Effector memory CD8-positive, alpha-beta T cell (primary cell): ENCODE measurements around the gene NDRG3.
"Not testable (repeated sequence)": the region's sequence is repeated elsewhere in the genome, so short reads cannot be mapped to it uniquely, and the experiment has no call there.

Experiments used
- ATAC-seq: fragments of 150-1000 bp; cut with Tn5 transposase; replicated peaks from 2 replicates; pipeline ENCODE4 v1.10.0; 2021; ENCODE audit warnings: mild to moderate bottlenecking, moderate library complexity
- DNase-seq, 3 experiments: peaks; one replicate each; pipeline ENCODE4 v3.0.0; 2021
- H3K27ac Mint-ChIP-seq, 2 donors: one replicate each; pipeline ENCODE4 v1.8.0; 2022; ENCODE audit warnings: mild to moderate bottlenecking in 2 of 2, mixed read lengths in 2 of 2, moderate library complexity in 2 of 2
- H3K27me3 Mint-ChIP-seq, 2 donors: one replicate each; pipeline ENCODE4 v1.8.0; 2022; ENCODE audit warnings: mixed read lengths in 2 of 2
- H3K36me3 Mint-ChIP-seq: one replicate; pipeline ENCODE4 v1.8.0; 2022; ENCODE audit warnings: mild to moderate bottlenecking, moderate library complexity, mixed read lengths; ENCODE audit not compliant: insufficient read depth
- H3K4me1 Mint-ChIP-seq, 2 donors: one replicate each; pipeline ENCODE4 v1.8.0; 2022; ENCODE audit warnings: low read depth in 2 of 2, mixed read lengths in 2 of 2
- H3K4me3 Mint-ChIP-seq, 2 donors: one replicate each; pipeline ENCODE4 v1.8.0; 2022; ENCODE audit warnings: mild to moderate bottlenecking in 2 of 2, mixed read lengths in 2 of 2, moderate library complexity in 2 of 2
- H3K9me3 Mint-ChIP-seq, 2 donors: one replicate each; pipeline ENCODE4 v1.8.0; 2022; ENCODE audit warnings: mixed read lengths in 2 of 2

The NDRG3 gene

GRCh38 chr20:36709126-36709525, 36.8 kb downstream of the NDRG3 start:
- ATAC-seq = no peak
- Mint-ChIP-seq H3K9me3 (no peaks in the 10 kb centered on the region), H3K4me1 (no peaks in the 10 kb centered on the region), H3K4me3 (no peak overlapping the region), H3K27me3 (no peaks in the 10 kb centered on the region), H3K36me3 (peaks cover 7% of the 10 kb centered on the region), H3K27ac (no peak overlapping the region)
- DNase-seq = no peak

- H3K27ac Mint-ChIP-seq = no peak overlapping the region
- ATAC-seq = no peak
- no peak overlapping the region for H3K4me3 Mint-ChIP-seq
- no peaks in the 10 kb centered on the region for H3K9me3 Mint-ChIP-seq
- peaks cover 3% of the 10 kb centered on the region for H3K36me3 Mint-ChIP-seq
- DNase-seq = no peak
- no peaks in the 10 kb centered on the region for H3K27me3 Mint-ChIP-seq
- peaks cover 0 to 4% of the 10 kb centered on the region in 2 donors for H3K4me1 Mint-ChIP-seq
Measured at GRCh38 chr20:36703530-36703929, 42.4 kb downstream of the NDRG3 start.

- H3K9me3 Mint-ChIP-seq = no peaks in the 10 kb centered on the region
- ATAC-seq (no peak), DNase-seq (no peak)
- H3K27me3 Mint-ChIP-seq = no peaks in the 10 kb centered on the region
- no peak overlapping the region for H3K4me3 Mint-ChIP-seq
- peak overlapping the region in 1 of 2 donors; percentile 87 for H3K27ac Mint-ChIP-seq
- peaks cover 0 to 4% of the 10 kb centered on the region in 2 donors for H3K4me1 Mint-ChIP-seq
- peaks cover 5% of the 10 kb centered on the region for H3K36me3 Mint-ChIP-seq
Measured at GRCh38 chr20:36700438-36700837, 45.5 kb downstream of the NDRG3 start.

GRCh38 chr20:36695467-36695866, 50.4 kb downstream of the NDRG3 start:
- H3K4me1 Mint-ChIP-seq, H3K27me3 Mint-ChIP-seq, DNase-seq, H3K9me3 Mint-ChIP-seq, H3K4me3 Mint-ChIP-seq, H3K27ac Mint-ChIP-seq, H3K36me3 Mint-ChIP-seq, ATAC-seq: not testable (repeated sequence)

GRCh38 chr20:36688630-36689029, 57.3 kb downstream of the NDRG3 start:
- no peak for ATAC-seq
- no peaks in the 10 kb centered on the region for H3K27me3 Mint-ChIP-seq

GRCh38 chr20:36687850-36688249, 58.0 kb downstream of the NDRG3 start:
- Mint-ChIP-seq H3K36me3 (peaks cover 7% of the 10 kb centered on the region), H3K4me3 (no peak overlapping the region), H3K27me3 (no peaks in the 10 kb centered on the region), H3K27ac (peak overlapping the region in 1 of 2 donors; percentile 11), H3K9me3 (no peaks in the 10 kb centered on the region), H3K4me1 (no peaks in the 10 kb centered on the region)
- DNase-seq (no peak), ATAC-seq (no peak)

More at GRCh38 chr20:36688630-36689029, 57.3 kb downstream of the NDRG3 start:
- Mint-ChIP-seq H3K4me3 (no peak overlapping the region), H3K9me3 (no peaks in the 10 kb centered on the region), H3K27ac (peak overlapping the region in 1 of 2 donors; percentile 22), H3K36me3 (peaks cover 7% of the 10 kb centered on the region), H3K4me1 (no peaks in the 10 kb centered on the region)
- no peak for DNase-seq

GRCh38 chr20:36686944-36687343, 58.9 kb downstream of the NDRG3 start:
- peaks cover 11% of the 10 kb centered on the region for H3K36me3 Mint-ChIP-seq
- H3K4me3 Mint-ChIP-seq = no peak overlapping the region
- no peaks in the 10 kb centered on the region for H3K27me3 Mint-ChIP-seq
- ATAC-seq = no peak
- no peaks in the 10 kb centered on the region for H3K9me3 Mint-ChIP-seq
- H3K27ac Mint-ChIP-seq = peak overlapping the region; percentile 11 to 84
- DNase-seq = no peak
- H3K4me1 Mint-ChIP-seq = no peaks in the 10 kb centered on the region

GRCh38 chr20:36686504-36686903, 59.4 kb downstream of the NDRG3 start:
- peaks cover 14% of the 10 kb centered on the region for H3K36me3 Mint-ChIP-seq
- no peaks in the 10 kb centered on the region for H3K9me3 Mint-ChIP-seq
- H3K27me3 Mint-ChIP-seq = no peaks in the 10 kb centered on the region
- H3K27ac Mint-ChIP-seq = peak overlapping the region in 1 of 2 donors; percentile 84
- H3K4me1 Mint-ChIP-seq = no peaks in the 10 kb centered on the region
- DNase-seq = no peak
- no peak for ATAC-seq
- H3K4me3 Mint-ChIP-seq = no peak overlapping the region

GRCh38 chr20:36684747-36685146, 61.1 kb downstream of the NDRG3 start:
- Mint-ChIP-seq H3K27me3 (no peaks in the 10 kb centered on the region), H3K4me3 (no peak overlapping the region), H3K4me1 (no peaks in the 10 kb centered on the region), H3K27ac (no peak overlapping the region), H3K9me3 (no peaks in the 10 kb centered on the region), H3K36me3 (peaks cover 22% of the 10 kb centered on the region)
- DNase-seq (no peak), ATAC-seq (no peak)

GRCh38 chr20:36682311-36682710, 63.6 kb downstream of the NDRG3 start:
- Mint-ChIP-seq H3K36me3 (peaks cover 35% of the 10 kb centered on the region), H3K4me1 (no peaks in the 10 kb centered on the region), H3K27me3 (no peaks in the 10 kb centered on the region), H3K9me3 (no peaks in the 10 kb centered on the region), H3K4me3 (no peak overlapping the region), H3K27ac (no peak overlapping the region)
- no peak for ATAC-seq
- DNase-seq = no peak

GRCh38 chr20:36677422-36677771, 68.5 kb downstream of the NDRG3 start:
- Mint-ChIP-seq H3K4me1 (no peaks in the 10 kb centered on the region), H3K27me3 (no peaks in the 10 kb centered on the region), H3K9me3 (no peaks in the 10 kb centered on the region), H3K36me3 (peaks cover 28% of the 10 kb centered on the region), H3K4me3 (no peak overlapping the region), H3K27ac (no peak overlapping the region)
- no peak for ATAC-seq
- DNase-seq = no peak

GRCh38 chr20:36676701-36677421, 69.0 kb downstream of the NDRG3 start:
- H3K9me3 Mint-ChIP-seq = no peaks in the 10 kb centered on the region
- ATAC-seq (no peak), DNase-seq (no peak)
- peaks cover 23% of the 10 kb centered on the region for H3K36me3 Mint-ChIP-seq
- no peaks in the 10 kb centered on the region for H3K4me1 Mint-ChIP-seq
- no peaks in the 10 kb centered on the region for H3K27me3 Mint-ChIP-seq
- no peak overlapping the region for H3K4me3 Mint-ChIP-seq
- H3K27ac Mint-ChIP-seq = no peak overlapping the region

GRCh38 chr20:36675545-36675944, 70.3 kb downstream of the NDRG3 start:
- not testable (repeated sequence) for ATAC-seq, H3K9me3 Mint-ChIP-seq, H3K4me1 Mint-ChIP-seq, H3K27me3 Mint-ChIP-seq, H3K4me3 Mint-ChIP-seq, DNase-seq, H3K27ac Mint-ChIP-seq
- H3K36me3 Mint-ChIP-seq = peaks cover 21% of the 10 kb centered on the region

- Mint-ChIP-seq H3K36me3 (no peaks in the 10 kb centered on the region), H3K27ac (no peak overlapping the region), H3K4me3 (no peak overlapping the region), H3K27me3 (no peaks in the 10 kb centered on the region), H3K9me3 (no peaks in the 10 kb centered on the region), H3K4me1 (no peaks in the 10 kb centered on the region)
- ATAC-seq (no peak), DNase-seq (no peak)
Measured at GRCh38 chr20:36672991-36673390, 72.9 kb downstream of the NDRG3 start.
